Measurements from ENCODE around the gene DDX39A. TPM values are rescaled to one million over a fixed set of nuclear protein-coding genes. Genes with fewer than 3 reads are reported as not detected.
"Not testable (repeated sequence)": the region's sequence is repeated elsewhere in the genome, so short reads cannot be mapped to it uniquely, and the experiment has no call there.

DDX39A gene
- total RNA-seq, 1 donor from 2014 or later: 210 TPM

- no peaks in the 10 kb centered on the region for H3K27me3 Mint-ChIP-seq
- H3K4me3 Mint-ChIP-seq: peak overlapping the region; percentile 19
- intact Hi-C loops (cut with micrococcal nuclease): loop anchor here (1.0 kb wide), 1 partner anchor 19 kb away; no protein-coding TSS in a partner anchor
- no peak for TF ChIP-seq CTCF (IDR thresholded peaks at IDR 0.05)
- no peaks in the 10 kb centered on the region for H3K9me3 Mint-ChIP-seq
- peaks cover 71% of the 10 kb centered on the region for H3K36me3 Mint-ChIP-seq (ENCODE audit: low read depth)
- POLR2A ChIA-PET: interaction anchor here (0.6 to 3.0 kb wide), 12 partner anchors 10 to 88 kb away, joined by 3 to 12 read pairs (median 6); partner anchors contain the start of gene ADGRE5
- DNase-seq (no peak), ATAC-seq (ENCODE audit: low read depth) (peak; percentile 67)
- CTCF ChIA-PET: interaction anchor here (1.2 to 8.5 kb wide), 2 partner anchors 20 to 39 kb away, joined by 3 to 76 read pairs; partner anchors contain the start of gene ADGRE5
- H3K27ac Mint-ChIP-seq: peak overlapping the region; percentile 85
- H3K4me1 Mint-ChIP-seq: peaks cover 20% of the 10 kb centered on the region
These were observed 18.1 kb downstream of the DDX39A start for GRCh38 chr19:14400951-14401431.

DNA sequence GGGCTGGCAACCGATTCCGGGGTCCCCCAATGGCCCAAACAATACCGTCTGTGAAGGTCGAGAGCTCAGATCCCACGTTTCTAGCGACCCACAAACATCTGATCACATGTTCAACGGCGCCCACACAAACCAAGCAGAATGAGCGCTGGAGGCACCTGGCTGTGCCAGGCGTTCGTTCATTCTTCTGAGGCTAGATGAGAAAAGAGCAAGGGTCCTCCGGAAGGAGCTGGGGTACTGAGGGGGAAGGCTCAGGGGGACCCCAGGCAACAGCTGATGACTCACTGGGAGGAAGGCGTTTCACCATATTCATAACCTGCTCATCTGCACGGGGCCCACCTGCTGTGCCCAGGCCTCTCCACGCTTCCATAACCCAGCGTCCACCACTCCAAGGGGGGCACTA lies 22.0 kb downstream of the DDX39A start:
- H3K4me3 Mint-ChIP-seq; intact Hi-C loops (cut with micrococcal nuclease); DNase-seq: not testable (repeated sequence)

DNA sequence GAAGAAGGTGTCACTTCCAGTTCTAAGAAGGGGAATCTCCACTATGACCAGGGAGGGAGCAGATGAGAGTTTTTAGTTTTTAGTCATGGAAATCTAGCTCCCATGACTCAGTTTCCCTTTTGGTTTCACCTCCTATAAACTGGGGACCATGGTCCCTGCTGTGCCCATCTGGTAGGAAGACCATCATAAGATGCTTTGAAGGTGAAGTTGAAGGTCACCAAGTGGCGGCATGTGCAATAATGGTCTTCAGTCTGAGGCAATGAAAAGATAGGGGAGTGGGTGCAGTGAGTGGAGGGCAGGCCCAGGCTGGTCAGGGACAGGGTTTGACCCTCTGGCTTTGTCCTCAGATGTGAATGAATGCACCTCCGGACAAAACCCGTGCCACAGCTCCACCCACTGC lies 22.4 kb downstream of the DDX39A start:
- POLR2A ChIA-PET: interaction anchor here (0.6 kb wide), 1 partner anchor 16 kb away, joined by 4 read pairs; no protein-coding TSS in a partner anchor
- H3K4me1 Mint-ChIP-seq: peaks cover 12% of the 10 kb centered on the region
- DNase-seq: not testable (repeated sequence)

More for the DNA sequence above, 22.0 kb downstream of the DDX39A start:
- Mint-ChIP-seq H3K36me3 (ENCODE audit: low read depth) (peaks cover 81% of the 10 kb centered on the region), H3K27ac (peak overlapping the region; percentile 12), H3K4me1 (peaks cover 13% of the 10 kb centered on the region)
- ATAC-seq (ENCODE audit: low read depth); H3K9me3 Mint-ChIP-seq; CTCF ChIA-PET; H3K27me3 Mint-ChIP-seq: not testable (repeated sequence)
- POLR2A ChIA-PET: interaction anchor here (0.6 kb wide), 1 partner anchor 16 kb away, joined by 4 read pairs; no protein-coding TSS in a partner anchor

GRCh38 chr19:14395710-14396336 lies 23.3 kb downstream of the DDX39A start:
- intact Hi-C loops (cut with micrococcal nuclease): no loop called here
- TF ChIP-seq CTCF (IDR thresholded peaks at IDR 0.05): no peak
- ChIA-PET CTCF (no interaction called here), POLR2A (interaction anchor here (0.7 kb wide), 1 partner anchor 10 kb away, joined by 3 read pairs; no protein-coding TSS in a partner anchor)
- ATAC-seq (ENCODE audit: low read depth) (no peak), DNase-seq (no peak)
- Mint-ChIP-seq H3K4me3 (no peak overlapping the region), H3K9me3 (no peaks in the 10 kb centered on the region), H3K36me3 (ENCODE audit: low read depth) (peaks cover 80% of the 10 kb centered on the region), H3K27me3 (no peaks in the 10 kb centered on the region), H3K4me1 (peaks cover 2% of the 10 kb centered on the region), H3K27ac (peak overlapping the region; percentile 18)

More for the DNA sequence above, 22.4 kb downstream of the DDX39A start:
- H3K27ac Mint-ChIP-seq; CTCF ChIA-PET; H3K27me3 Mint-ChIP-seq; H3K9me3 Mint-ChIP-seq; H3K4me3 Mint-ChIP-seq; ATAC-seq (ENCODE audit: low read depth); intact Hi-C loops (cut with micrococcal nuclease): not testable (repeated sequence)
- peaks cover 80% of the 10 kb centered on the region for H3K36me3 Mint-ChIP-seq (ENCODE audit: low read depth)

DNA sequence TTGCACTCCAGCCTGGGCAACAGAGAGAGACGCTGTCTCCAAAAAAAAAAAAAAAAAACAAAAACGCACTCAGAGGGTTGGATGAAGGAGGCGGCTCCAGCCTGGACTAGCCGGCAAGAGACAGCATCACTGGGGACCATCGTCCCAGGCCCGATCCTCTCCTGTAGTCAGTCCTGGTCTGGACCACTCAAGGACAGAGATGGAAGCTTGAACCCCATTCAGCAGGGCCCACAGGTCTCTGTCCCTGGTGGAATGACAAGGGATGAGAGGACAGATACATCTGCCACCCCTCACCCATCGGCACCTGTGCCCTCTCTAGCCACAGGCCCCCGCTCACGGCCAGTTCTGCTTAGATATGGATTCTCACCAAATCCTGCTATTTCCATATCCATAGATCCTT lies 23.9 kb downstream of the DDX39A start:
- Mint-ChIP-seq H3K27ac (no peak overlapping the region), H3K9me3 (no peaks in the 10 kb centered on the region), H3K4me1 (no peaks in the 10 kb centered on the region), H3K4me3 (no peak overlapping the region), H3K36me3 (ENCODE audit: low read depth) (peaks cover 83% of the 10 kb centered on the region), H3K27me3 (no peaks in the 10 kb centered on the region)
- ChIA-PET POLR2A (no interaction called here), CTCF (no interaction called here)
- DNase-seq: no peak
- intact Hi-C loops (cut with micrococcal nuclease): no loop called here
- ATAC-seq (ENCODE audit: low read depth): no peak
- TF ChIP-seq CTCF (IDR thresholded peaks at IDR 0.05): no peak

- no peak for TF ChIP-seq CTCF (IDR thresholded peaks at IDR 0.05)
- Mint-ChIP-seq H3K4me3 (no peak overlapping the region), H3K27ac (no peak overlapping the region), H3K36me3 (ENCODE audit: low read depth) (peaks cover 84% of the 10 kb centered on the region), H3K9me3 (no peaks in the 10 kb centered on the region), H3K4me1 (no peaks in the 10 kb centered on the region), H3K27me3 (no peaks in the 10 kb centered on the region)
- intact Hi-C loops (cut with micrococcal nuclease): no loop called here
- no peak for ATAC-seq (ENCODE audit: low read depth)
- ChIA-PET CTCF (no interaction called here), POLR2A (no interaction called here)
- no peak for DNase-seq
These were observed 25.0 kb downstream of the DDX39A start for GRCh38 chr19:14394167-14394566.

All from activated B cell treated with CpG ODN at 0.5 μM for 24 hours (primary cell).